ENCODE results near the gene SIK2. TPM values are rescaled to one million over a fixed set of nuclear protein-coding genes. Genes with fewer than 3 reads are reported as not detected.

The SIK2 gene
- total RNA-seq = 9.9 and 11.5 TPM in 2 replicates

GRCh38 chr11:111601979-111602864 is at the start of gene SIK2:
Gene SIK2, plus strand, starts transcription at chr11:111602449. Its CDS starts 115 bp downstream, at chr11:111602564.

GRCh38 chr11:111765984-111766833 is 164.0 kb downstream of the SIK2 start, which contains the start of gene PPP2R1B:
Gene PPP2R1B, minus strand, starts transcription at chr11:111766389. Its CDS starts 28 bp downstream, at chr11:111766361.

Other genes starting within 250 kb of the SIK2 start
- not detected in 2 replicates for gene POU2AF1, start 223.2 kb upstream of the SIK2 start, total RNA-seq
- gene BTG4, start 90.1 kb upstream of the SIK2 start, total RNA-seq = not detected in 2 replicates
- not detected in 2 replicates for gene HOATZ, start 87.7 kb upstream of the SIK2 start, total RNA-seq
- 7.7 and 10.2 TPM in 2 replicates for gene LAYN, start 61.7 kb upstream of the SIK2 start, total RNA-seq
- 20.2 and 34.8 TPM in 2 replicates for gene PPP2R1B, start 163.9 kb downstream of the SIK2 start, total RNA-seq

Data from subcutaneous preadipocyte (primary cell).